NCI-H1436 treated with DMSO at 0.1 percent for 48 hours (cell line): ENCODE measurements around the gene MEPCE.
"Not testable (repeated sequence)": the region's sequence is repeated elsewhere in the genome, so short reads cannot be mapped to it uniquely, and the experiment has no call there.

Source experiments
- DNase-seq: peaks from one replicate; lab custom pipeline; 2025; lab: John Stamatoyannopoulos, UW

The MEPCE gene

DNA sequence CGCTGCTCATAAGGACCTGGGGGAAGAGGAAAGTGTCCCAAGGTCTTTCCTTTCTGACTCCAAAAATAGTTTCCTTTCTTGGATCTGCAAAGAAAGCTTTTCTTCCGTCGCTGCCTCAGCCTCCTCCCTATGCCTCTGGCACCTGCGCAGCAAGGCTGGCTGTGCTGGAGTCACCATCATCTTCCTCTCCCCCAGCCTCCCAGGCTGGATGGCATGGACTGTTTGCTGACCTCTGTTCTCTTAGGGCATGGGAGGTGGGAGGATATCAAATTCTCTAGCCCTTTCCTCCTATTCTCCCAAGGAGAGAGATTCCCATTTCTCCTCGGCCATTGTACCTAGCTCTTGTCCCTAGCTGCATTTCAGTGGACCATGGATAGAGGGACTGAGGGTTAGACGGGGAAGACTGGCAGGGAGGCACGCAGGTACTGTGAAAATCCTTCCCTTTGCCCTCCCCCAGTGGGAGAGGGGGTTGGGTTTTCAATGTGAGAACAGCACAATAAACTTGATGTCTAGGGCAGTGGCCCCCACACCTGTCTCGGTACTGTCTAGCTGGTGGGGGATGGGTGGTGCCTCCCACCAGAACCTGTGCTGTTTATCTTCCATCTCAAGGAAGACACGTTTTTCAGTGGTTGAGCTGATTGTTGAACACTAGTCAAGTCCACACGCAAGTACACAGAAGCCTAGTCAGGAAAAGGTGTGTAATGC lies 4.1 kb downstream of the MEPCE start:
- DNase-seq: no peak

DNA sequence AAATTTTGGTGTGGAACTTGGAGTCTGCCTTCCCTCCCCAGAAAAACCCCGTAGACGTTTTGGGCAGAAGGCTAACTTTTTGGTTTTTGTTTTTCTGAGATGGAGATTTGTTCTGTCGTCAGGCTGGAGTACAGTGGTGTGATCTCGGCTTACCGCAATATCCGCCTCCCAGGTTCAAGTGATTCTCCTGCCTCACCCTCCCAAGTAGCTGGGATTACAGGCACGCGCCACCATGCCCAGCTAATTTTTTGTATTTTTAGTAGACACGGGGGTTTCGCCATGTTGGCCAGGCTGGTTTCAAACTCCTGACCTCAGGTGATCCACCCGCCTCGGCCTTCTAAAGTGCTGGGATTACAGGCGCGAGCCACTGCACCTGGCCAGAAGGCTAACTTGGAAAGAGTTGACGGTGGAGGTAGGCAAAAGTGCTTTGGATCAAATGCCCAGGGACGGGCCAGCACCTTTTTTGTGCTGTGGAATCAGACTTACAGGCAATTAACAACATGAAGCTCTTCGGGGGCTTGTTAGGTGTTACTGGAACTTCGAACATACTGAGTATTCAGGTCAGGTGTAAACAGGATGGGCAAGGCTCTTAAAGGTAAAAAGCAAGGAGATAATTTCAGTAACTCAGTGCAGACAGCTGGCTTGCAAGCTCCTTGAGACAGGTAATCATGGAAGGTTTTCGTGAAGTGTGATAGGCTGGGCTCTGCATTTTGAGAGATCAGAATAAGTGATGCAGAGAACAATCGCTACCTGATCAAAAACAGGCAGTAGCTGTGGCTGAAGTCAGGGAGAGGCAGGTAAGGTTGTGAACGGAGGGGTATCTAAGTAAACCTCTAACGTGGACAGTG lies 4.9 kb downstream of the MEPCE start:
- DNase-seq: no peak

DNA sequence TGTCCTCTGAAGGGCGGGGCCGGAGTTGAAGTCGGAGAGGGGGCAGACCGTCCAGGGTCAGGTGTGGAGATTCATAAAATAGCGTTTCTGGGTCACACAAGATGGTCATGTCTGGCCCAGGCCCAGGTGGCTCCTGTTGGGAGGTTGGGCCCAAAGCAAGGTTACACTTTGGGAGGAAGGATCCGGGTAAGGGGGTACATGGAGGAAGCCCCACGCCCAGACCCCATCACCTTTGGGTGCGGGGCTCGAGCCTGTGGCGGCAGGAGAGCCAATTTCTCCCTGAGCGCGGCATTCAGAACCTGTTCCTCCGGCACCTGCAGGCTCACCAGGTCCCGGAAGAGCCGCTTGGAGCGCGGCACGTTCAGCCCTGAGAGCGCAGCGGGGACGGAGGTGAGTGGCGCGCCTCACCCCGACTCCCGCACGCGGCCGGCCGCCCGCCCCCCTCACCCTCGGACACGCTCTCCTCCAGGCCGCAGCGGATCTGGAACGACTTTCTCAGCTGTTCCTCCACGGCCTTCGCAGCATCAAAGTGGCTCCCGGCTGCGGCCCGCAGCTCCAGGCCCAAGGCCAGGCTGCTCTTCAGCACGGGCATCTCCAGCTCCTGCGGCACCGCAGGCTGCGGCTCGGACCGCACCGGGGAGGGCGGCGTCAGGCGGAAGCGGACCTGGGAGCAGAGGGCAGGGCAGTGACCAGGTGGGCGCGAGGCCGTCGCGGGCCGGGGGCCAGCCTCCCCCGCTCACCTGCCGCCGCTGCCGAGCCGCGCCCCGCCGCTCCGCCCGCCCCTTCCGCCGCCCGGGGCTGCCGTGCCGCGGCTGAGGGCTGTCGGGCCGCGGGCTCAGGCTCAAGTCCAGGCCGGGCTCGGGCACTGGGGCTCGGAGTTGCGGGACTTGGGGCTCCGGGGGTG lies 6.0 kb downstream of the MEPCE start:
- DNase-seq: no peak

DNA sequence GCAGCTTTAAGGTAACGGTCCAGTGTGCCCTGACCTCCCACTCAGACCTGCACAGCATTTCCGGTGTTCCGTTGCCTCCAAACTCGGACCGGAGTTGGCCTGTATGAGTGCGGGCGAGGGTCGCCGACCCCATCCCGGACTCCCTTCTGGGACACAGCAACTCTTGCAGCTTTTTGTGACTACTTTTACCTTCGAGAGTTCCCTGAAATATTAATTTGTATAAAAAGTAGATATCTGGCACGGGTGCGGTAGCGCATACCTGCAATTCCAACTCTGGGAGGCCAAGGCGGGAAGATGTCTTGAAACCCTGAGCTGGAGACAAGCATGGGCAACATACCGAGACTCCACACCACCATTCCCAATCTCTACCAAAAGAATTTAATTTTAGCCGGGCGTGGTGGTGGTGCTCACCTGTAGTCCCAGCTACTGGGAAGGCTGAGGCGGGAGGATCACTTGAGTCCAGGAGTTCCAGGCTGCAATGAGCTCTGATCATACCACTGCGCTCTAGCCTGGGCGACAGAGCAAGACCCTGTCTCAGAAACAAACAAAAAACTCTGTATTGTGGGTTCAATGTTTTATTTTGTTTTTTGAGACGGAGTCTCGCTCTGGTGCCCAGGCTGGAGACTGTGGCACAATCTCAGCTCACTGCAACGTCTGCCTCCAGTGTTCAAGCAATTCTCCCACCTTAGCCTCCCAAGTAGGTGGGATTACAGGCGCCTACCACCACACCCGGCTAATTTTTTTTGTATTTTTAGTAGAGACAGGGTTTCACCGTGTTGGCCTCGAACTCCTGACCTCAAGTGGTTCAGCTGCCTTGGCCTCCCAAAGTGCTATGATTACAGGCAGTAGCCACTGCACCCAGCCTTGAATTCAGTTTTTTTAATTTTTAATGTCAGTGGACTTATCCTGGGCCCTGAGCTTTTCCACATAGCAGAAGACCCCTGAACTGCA lies 7.8 kb downstream of the MEPCE start:
- no peak for DNase-seq

DNA sequence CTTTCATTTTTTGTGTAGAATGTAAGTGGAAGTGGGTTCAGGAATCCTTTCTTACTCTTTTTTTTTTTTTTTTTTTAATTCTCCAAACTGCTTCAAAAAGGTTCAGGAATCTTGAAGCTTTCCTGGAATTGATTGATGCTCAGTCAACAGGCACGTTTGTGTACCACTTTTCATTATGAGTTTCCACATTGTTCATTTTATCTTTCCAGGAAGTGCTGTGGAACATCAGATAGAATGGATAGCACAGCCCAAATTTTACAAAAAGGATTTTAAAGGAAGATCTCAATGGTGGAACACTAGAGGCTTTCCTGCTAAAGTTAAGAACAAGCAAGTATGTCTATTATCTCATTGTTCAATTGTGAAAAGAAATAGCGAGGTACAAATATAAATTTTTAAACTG lies 8.5 kb downstream of the MEPCE start:
- no peak for DNase-seq

DNA sequence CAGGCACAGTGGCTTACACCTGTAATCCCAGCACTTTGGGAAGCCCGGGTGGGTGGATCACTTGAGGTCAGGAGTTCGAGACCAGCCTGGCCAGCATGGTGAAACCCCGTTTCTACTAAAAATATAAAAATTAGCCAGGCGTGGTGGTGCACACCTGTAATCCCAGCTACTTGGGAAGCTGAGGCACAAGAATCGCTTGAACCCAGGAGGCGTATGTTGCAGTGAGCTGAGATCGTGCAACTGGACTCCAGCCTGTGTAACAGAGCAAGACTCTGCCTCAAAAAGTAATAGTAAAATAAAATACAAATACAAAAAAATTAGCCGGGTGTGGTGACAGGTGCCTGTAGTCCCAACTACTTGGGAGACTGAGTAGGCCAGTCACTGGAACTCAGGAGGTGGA lies 9.1 kb downstream of the MEPCE start:
- not testable (repeated sequence) for DNase-seq

DNA sequence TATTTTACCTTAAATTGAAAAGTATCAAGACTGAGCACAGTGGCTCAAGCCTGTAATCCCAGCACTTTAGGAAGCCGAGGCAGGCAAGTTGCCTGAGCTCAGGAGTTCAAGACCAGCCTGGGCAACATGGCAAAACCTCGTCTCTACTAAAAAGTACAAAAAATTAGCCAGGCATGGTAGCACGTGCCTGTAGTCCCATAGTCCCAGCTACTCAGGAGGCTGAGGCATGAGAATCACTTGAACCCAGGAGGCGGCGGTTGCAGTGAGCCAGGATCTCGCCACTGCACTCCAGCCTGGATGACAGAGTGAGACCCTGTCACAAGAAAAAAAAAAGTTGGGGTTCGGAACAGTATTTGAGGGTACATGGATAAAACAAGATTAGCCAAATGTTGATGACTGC lies 9.6 kb downstream of the MEPCE start:
- DNase-seq: not testable (repeated sequence)

DNA sequence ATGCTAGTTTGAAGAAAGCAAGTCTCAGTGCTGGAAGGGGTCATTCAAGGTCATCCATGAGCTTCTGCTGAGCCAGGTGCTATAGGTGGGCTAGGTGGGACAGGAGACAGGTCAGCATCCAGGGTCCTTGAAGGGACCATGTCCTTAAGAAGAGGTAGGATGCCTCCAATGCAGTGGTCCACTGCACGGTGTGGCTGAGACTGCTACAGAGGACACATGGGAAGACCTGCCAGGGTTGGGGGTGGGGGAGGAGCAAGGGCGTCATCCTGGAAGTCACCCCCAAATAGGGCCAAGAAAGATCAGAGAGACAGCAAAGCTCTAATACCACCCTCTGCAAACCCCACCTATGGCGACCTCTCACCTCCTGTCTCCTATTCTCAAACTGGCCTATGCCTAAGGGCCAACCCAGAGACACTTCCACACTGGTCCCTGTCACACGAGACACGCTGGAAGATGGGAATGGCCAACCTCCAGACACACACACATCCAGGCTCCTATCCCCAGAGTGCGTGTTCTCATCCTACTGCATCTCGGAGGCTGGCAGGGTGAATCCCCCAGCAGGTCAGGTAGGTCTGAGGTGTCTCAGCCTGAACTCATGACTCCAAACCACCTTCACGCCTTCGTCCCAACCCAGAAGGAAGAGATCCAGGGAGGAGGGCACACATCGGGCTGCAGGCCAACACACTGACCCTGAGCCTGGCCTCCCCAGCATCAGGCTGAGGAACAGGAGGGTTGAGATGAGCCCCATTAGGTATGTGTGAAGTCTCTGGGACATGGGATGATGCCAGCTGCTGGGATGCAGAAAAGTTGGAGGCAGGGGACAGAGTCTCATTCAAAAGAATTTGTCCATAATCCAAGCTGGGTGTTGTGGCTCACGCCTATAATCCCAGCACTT lies 12.3 kb downstream of the MEPCE start:
- no peak for DNase-seq

DNA sequence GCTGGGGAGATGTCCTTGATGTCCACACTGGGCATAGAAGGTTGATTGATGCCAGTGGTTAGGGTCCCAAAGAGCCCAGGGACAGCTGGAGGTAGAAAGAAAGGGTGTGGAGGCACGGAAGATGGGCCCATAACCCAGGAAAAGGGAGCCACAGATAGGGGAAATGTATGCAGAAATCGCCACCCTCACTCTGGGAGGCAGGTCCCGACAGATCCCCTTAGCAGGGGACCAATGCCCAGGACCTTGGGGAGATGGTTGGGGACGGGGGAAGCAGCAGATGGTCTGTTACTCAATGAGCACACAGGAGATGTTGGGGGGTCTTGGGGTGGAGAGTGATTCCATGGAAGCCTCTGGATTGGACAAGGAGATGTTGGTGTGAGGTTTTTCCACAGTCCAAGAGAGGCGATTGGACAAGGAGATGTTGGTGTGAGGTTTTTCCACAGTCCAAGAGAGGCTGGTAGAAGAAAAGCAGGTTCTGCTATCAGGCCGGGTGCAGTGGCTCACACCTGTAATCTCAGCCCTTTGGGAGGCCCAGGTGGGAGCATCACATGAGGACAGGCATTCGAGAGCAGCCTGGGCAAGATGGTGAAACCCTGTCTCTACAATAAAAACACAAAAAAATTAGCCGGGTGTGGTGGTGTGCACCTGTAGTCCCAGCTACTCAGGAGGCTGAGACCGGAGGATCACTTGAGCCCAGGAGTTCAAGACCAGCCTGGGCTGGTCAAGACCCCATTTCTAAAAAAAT lies 13.6 kb downstream of the MEPCE start:
- no peak for DNase-seq

DNA sequence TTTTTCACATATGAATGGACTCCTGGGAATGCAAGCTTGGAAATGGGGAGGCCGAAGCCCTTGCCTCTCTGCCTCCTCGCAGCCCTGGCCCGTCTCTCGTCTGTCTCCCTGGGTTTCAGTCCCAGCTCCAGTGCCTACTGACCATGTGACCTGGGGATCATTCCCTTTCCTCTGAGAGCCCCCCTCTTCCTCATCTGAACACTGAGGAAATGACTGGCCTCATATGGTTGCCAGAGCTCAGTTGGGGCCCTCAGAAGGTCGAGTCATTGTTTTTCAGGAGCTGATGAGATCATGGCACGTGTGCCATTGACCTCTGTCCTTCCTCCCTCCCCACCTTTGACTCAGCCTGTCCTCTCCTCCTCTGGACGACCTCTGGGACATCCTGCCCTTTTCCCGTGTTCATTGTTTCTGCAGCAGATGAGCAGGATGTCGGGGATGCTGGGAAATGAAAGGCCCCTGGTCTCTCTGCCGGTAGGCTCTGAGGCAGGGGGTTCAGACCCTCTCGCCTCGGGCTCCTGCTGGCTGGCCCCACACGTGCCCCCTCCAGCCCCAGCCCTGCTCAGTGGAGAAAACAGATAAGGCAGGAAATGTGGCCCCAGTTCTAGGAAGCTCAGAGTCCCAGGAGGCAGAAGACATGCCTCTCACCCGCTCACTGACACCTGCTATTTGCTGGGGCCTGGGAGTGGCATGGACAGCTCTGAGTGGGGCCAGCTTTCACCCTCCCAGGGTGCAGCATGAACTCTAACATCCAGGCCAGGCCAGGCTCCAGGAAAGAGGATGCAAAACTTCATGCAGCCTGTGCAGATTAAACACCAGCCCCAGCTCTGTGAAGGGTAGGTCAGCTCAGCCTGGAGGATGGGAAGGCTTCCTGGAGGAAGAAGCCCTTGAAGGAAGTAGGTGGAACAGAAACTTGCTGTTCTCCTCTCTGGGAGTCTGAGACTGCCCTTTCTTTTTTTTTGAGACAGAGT lies 15.0 kb downstream of the MEPCE start:
- no peak for DNase-seq

DNA sequence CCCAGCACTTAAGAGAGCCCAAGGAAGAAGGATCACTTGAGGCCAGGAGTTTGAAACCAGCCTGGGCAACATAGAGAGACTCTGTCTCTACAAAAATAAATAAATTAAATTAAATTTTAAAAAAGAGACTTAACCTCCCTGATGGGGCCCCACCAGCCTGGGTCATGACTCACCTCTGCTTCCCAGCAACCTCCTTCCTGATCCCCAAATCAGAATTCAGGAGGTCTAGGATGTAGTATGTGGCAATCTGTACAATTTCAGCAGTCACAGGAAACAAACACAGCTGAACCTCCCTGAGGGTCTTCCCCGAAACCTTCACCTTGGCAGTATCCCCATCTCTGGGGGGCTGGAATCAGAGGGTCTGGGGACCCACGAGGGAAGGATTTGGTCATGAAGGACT lies 16.4 kb downstream of the MEPCE start:
- no peak for DNase-seq

DNA sequence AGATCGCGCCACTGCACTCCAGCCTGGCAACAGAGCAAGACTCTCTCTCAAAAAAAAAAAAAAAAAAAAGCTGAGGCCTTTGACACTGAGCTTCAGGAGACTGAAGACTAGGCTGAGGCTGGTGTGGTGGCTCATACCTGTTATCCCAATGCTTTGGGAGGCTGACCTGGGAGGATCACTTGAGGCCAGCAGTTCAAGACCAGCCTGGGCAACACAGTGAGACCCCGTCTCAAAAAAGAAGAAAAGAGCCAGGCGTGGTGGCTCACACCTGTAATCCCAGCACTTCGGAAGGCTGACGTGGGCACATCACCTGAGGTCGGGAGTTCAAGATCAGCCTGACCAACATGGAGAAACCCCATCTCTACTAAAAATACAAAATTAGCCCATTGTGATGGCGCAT lies 17.7 kb downstream of the MEPCE start:
- DNase-seq: not testable (repeated sequence)

DNA sequence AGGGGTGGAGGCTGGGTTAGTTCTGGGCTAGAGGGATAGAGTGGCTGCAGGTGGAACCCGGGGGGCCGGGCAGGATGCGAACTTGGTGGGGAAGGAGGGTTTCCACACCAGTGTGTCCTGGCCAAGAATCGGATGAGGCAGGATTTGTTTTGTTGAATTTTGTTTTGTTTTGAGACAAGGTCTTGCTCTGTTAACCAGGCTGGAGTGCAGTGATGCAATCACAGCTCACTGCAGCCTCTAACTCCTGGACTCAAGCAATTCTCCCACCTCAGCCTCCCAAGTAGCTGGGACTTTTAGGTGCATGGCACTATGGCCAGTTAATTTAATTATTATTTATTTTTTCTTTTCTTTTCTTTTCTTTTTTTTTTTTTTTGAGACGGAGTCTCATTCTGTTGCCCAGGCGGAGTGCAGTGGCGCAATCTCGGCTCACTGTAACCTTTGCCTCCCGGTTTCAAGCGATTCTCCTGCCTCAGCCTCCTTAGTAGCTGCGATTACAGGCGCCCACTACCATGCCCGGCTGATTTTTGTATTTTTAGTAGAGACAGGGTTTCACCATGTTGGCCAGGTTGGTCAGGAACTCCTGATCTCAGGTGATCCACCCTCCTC lies 19.7 kb downstream of the MEPCE start:
- no peak for DNase-seq

DNA sequence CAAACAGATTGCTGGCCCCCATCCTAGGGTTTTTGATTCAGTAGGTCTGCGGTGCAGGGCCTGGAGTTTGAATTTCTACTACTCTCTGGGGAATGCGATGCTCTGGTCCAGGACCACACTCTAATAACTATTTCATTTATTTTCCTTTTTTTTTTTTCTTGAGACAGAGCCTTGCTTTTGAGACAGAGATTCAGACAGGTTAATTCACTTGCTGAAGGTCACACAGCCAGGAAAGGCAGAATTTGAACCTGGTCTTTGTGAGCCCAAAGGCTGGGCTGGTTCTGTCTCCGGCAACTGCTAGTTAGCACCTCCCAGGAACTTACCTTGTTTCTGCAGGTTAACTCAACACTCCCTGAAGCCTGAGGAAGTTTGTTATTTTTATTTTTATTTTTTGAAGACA lies 22.9 kb downstream of the MEPCE start:
- no peak for DNase-seq

DNA sequence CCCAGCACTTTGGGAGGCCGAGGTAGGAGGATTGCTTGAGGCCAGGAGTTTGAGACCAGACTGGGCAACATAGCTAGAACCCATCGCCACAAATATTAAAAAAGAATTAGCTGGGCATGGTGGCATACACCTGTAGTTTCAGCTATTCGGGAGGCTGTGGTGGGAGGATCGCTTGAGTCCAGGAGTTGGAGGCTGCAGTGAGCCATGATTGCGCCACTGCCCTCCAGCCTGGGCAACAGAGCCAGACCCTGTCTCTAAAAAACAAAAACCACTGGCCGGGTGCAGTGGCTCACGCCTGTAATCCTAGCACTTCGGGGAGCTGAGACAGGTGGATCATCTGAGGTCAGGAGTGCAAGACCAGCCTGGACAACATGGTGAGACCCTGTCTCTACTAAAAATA lies 24.2 kb downstream of the MEPCE start:
- not testable (repeated sequence) for DNase-seq

DNA sequence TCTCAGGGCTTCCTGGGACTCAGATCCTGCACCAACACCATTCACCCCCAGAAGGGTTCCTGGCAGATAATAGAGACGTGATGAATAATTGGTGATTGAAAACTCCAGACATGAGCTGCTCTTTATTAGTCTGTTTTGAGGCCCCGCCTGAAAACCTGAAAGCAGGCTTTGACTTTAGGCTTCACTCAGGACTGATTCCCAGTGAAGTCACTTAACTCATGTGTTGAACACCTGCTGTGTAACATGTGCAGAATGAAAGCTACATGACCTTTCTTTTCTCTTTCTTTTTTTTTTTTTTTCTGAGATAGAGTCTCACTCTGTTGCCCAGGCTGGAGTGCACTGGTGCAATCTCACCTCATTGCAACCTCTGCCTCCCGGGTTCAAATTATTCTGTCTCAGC lies 25.6 kb downstream of the MEPCE start:
- no peak for DNase-seq

DNA sequence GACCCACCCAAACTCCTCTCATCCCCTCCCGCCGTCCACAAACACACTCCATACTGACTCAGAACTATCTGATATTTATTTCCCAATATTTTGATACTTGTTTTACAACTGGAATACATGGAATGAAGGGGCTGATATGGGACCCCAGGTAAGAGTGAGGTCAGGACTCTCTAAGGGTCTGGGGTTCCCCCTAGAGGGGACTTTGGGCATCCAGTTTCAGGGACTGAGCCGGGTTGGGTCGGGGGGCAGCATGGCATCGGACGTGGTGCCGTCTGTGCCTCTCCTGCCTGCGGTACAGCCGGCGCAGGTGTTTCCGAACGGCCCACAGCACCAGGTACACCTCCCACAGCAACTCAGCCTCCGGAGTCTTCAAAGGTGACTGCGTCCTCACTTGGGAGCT lies 26.9 kb downstream of the MEPCE start:
- DNase-seq: no peak

DNA sequence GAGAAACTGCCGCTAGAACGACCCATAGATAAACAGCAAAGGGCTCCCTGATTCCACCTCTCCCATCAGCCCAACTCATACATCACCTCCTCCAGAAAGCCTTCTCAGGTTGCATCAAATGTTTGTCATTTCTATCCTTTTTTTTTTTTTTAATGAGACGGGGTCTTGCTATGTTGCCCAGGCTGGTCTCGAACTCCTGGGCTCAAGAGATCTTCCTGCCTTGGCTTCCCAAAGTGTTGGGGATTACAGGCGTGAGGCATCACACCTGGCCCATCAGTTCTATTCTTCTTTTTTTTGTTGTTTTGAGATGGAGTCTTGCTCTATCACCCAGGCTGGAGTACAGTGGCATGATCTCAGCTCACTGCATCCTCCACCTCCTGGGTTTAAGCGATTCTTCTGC lies 27.4 kb downstream of the MEPCE start:
- DNase-seq: no peak
